ENCODE measurements around the gene CAD. TPM values are rescaled to one million over a fixed set of nuclear protein-coding genes. Genes with fewer than 3 reads are reported as not detected.

CAD gene
- total and polyA plus RNA-seq, 2 of the 4 experiments (the other 2 are of a cell fraction) = 12.9 to 38.7 TPM

- POLR2A ChIA-PET (ENCODE audit: unreplicated experiment) = no interaction called here
- Histone ChIP-seq H2AK5ac (ENCODE audit: low read depth, low read length) (no peak overlapping the region), H3K27me3 (ENCODE audit: control insufficient read depth, insufficient read depth, low read length) (peaks cover 57% of the 10 kb centered on the region), H4K5ac (ENCODE audit: low read depth, low read length) (no peak overlapping the region), H3K27ac (ENCODE audit: insufficient read depth, low read length) (no peak overlapping the region), H3K79me1 (ENCODE audit: low read depth in 1 of 2, low read length in 2 of 2) (no peaks in the 10 kb centered on the region), H2BK120ac (ENCODE audit: low read depth, low read length) (no peak overlapping the region), H4K20me1 (ENCODE audit: insufficient read depth, low read length) (no peaks in the 10 kb centered on the region), H2AK9ac (replicated peaks; ENCODE audit: low read depth, low read length, poor library complexity) (no peak overlapping the region), H4K8ac (ENCODE audit: low read depth in 2 of 2, low read length in 2 of 2) (no peak overlapping the region), H2BK15ac (ENCODE audit: low read depth, low read length) (no peak overlapping the region), H3K14ac (replicated peaks; ENCODE audit: low read depth, low read length) (no peak overlapping the region), H3K9me3 (ENCODE audit: control insufficient read depth, insufficient read depth, low read length) (no peaks in the 10 kb centered on the region), H3K18ac (ENCODE audit: low read depth, low read length) (no peak overlapping the region), H3K4ac (ENCODE audit: low read depth, low read length) (no peak overlapping the region), H3K4me1 (ENCODE audit: control insufficient read depth, insufficient read depth, low read length) (peaks cover 6% of the 10 kb centered on the region), H2BK5ac (ENCODE audit: low read depth, low read length, poor library complexity, severe bottlenecking) (no peak overlapping the region), H3K4me3 (ENCODE audit: insufficient read depth, low read depth, low read length) (no peak overlapping the region), H3K4me2 (ENCODE audit: low read depth, low read length) (no peak overlapping the region), H4K91ac (ENCODE audit: insufficient read depth, low read depth, low read length) (no peak overlapping the region), H2BK20ac (ENCODE audit: low read depth, low read length) (no peak overlapping the region), H3K36me3 (ENCODE audit: control insufficient read depth, insufficient read depth, low read length) (no peaks in the 10 kb centered on the region), H3K56ac (ENCODE audit: extremely low read depth, insufficient read depth, low read length) (no peak overlapping the region), H3K9ac (ENCODE audit: low read depth, low read length) (no peak overlapping the region), H2AFZ (replicated peaks; ENCODE audit: low read length, poor library complexity) (no peak overlapping the region), H3K23ac (ENCODE audit: low read depth, low read length) (no peak overlapping the region), H3K9me1 (ENCODE audit: insufficient read depth, low read length) (peaks cover 9% of the 10 kb centered on the region; the same call in 1 of the 2 replicates)
- no peak for DNase-seq
- BruUV-seq (replicated peaks) = no TSS peak
- dilution Hi-C loops (cut with HindIII; ENCODE audit: low sequenced_read_pairs, unreplicated experiment) = no loop called here
- no peak for TF ChIP-seq SMC3 (IDR thresholded peaks at IDR 0.05; ENCODE audit: low read depth, low read length)
- TF ChIP-seq CEBPB (IDR thresholded peaks at IDR 0.05; ENCODE audit: low read depth, low read length) = no peak
- TF ChIP-seq, protein P1, sequence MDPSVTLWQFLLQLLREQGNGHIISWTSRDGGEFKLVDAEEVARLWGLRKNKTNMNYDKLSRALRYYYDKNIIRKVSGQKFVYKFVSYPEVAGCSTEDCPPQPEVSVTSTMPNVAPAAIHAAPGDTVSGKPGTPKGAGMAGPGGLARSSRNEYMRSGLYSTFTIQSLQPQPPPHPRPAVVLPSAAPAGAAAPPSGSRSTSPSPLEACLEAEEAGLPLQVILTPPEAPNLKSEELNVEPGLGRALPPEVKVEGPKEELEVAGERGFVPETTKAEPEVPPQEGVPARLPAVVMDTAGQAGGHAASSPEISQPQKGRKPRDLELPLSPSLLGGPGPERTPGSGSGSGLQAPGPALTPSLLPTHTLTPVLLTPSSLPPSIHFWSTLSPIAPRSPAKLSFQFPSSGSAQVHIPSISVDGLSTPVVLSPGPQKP (IDR thresholded peaks at IDR 0.05; ENCODE audit: borderline replicate concordance, low read depth, low read length) = no peak
- no peak for TF ChIP-seq RCOR1 (IDR thresholded peaks at IDR 0.05; ENCODE audit: insufficient replicate concordance, low read length)
- TF ChIP-seq FOS (IDR thresholded peaks at IDR 0.05; ENCODE audit: low read depth, low read length) = no peak
- no peak for TF ChIP-seq POLR2A (IDR thresholded peaks at IDR 0.05; ENCODE audit: low read depth, low read length)
- TF ChIP-seq MAFK (IDR thresholded peaks at IDR 0.05; ENCODE audit: low read depth, low read length) = no peak
- no peak for TF ChIP-seq NFE2L2 (IDR thresholded peaks at IDR 0.05; ENCODE audit: low read depth, low read length)
- CTCF ChIA-PET = no interaction called here
- 60% methylated on average over 1 of the region's 8 CpGs; no CpG with 5 or more reads in 1 of the 2 experiments for WGBS, 2 experiments (ENCODE audit: extremely low coverage in 2 of 2, insufficient read length in 1 of 2)
- intact Hi-C loops (cut with micrococcal nuclease) = no loop called here
- ATAC-seq (ENCODE audit: low read depth) = no peak
- in situ Hi-C loops (cut with MboI; ENCODE audit: low sequenced_read_pairs) = no loop called here
These were observed 40.9 kb downstream of the CAD start for GRCh38 chr2:27258051-27258450.

All from IMR-90 (cell line).